D341Med (cell line): ENCODE measurements around the gene YBEY.

Experiments
- DNase-seq: peaks from one replicate; pipeline ENCODE4 v3.0.0; 2012; ENCODE audit warnings: low spot score

Gene YBEY

GRCh38 chr21:46264690-46265144, 21.4 kb upstream of the YBEY start:
- DNase-seq = no peak

- DNase-seq = no peak
These were observed 20.2 kb upstream of the YBEY start for GRCh38 chr21:46265736-46266525.

- DNase-seq = no peak
These were observed 19.2 kb upstream of the YBEY start for GRCh38 chr21:46266946-46267345.

- no peak for DNase-seq
These were observed 17.8 kb upstream of the YBEY start for GRCh38 chr21:46268371-46268770.

- DNase-seq = no peak
These were observed 16.7 kb upstream of the YBEY start for GRCh38 chr21:46269466-46269865.

GRCh38 chr21:46273341-46273740, 12.8 kb upstream of the YBEY start:
- no peak for DNase-seq

GRCh38 chr21:46274797-46275390, 11.2 kb upstream of the YBEY start:
- DNase-seq = no peak

- DNase-seq = no peak
These were observed 2.0 kb upstream of the YBEY start for GRCh38 chr21:46284077-46284644.

GRCh38 chr21:46284733-46285132, 1.4 kb upstream of the YBEY start:
- no peak for DNase-seq

- no peak for DNase-seq
These were observed 908 bp upstream of the YBEY start, which contains the start of gene MCM3AP for GRCh38 chr21:46285206-46285661. TSS of gene MCM3AP (minus strand) at chr21:46285611. CDS start at chr21:46285286, 325 bp downstream.

GRCh38 chr21:46286648-46287002, 483 bp downstream of the YBEY start:
- no peak for DNase-seq

- DNase-seq = no peak
These were observed 1.4 kb downstream of the YBEY start for GRCh38 chr21:46287541-46287940.

GRCh38 chr21:46289655-46290179, 3.6 kb downstream of the YBEY start:
- DNase-seq = no peak

GRCh38 chr21:46291561-46291960, 5.4 kb downstream of the YBEY start:
- DNase-seq = no peak

GRCh38 chr21:46294647-46295176, 8.6 kb downstream of the YBEY start:
- no peak for DNase-seq

GRCh38 chr21:46295177-46295770, 9.1 kb downstream of the YBEY start:
- no peak for DNase-seq

GRCh38 chr21:46295996-46296752, 10.0 kb downstream of the YBEY start:
- no peak for DNase-seq

- no peak for DNase-seq
These were observed 11.5 kb downstream of the YBEY start for GRCh38 chr21:46297338-46298271.

- DNase-seq = no peak
These were observed 13.0 kb downstream of the YBEY start for GRCh38 chr21:46299167-46299566.

GRCh38 chr21:46301759-46302158, 15.6 kb downstream of the YBEY start:
- DNase-seq = no peak
